Activated CD8-positive, alpha-beta memory T cell treated with anti-CD3 and anti-CD28 coated beads, Interleukin-2, amount 50 U/mL, for 1 hour (primary cell): ENCODE results near the gene PTPRN2.

Source experiments
- DNase-seq: peaks from one replicate; pipeline ENCODE4 v3.0.0-alpha.2; 2020; ENCODE audit errors: extremely low read depth

PTPRN2 gene

DNA sequence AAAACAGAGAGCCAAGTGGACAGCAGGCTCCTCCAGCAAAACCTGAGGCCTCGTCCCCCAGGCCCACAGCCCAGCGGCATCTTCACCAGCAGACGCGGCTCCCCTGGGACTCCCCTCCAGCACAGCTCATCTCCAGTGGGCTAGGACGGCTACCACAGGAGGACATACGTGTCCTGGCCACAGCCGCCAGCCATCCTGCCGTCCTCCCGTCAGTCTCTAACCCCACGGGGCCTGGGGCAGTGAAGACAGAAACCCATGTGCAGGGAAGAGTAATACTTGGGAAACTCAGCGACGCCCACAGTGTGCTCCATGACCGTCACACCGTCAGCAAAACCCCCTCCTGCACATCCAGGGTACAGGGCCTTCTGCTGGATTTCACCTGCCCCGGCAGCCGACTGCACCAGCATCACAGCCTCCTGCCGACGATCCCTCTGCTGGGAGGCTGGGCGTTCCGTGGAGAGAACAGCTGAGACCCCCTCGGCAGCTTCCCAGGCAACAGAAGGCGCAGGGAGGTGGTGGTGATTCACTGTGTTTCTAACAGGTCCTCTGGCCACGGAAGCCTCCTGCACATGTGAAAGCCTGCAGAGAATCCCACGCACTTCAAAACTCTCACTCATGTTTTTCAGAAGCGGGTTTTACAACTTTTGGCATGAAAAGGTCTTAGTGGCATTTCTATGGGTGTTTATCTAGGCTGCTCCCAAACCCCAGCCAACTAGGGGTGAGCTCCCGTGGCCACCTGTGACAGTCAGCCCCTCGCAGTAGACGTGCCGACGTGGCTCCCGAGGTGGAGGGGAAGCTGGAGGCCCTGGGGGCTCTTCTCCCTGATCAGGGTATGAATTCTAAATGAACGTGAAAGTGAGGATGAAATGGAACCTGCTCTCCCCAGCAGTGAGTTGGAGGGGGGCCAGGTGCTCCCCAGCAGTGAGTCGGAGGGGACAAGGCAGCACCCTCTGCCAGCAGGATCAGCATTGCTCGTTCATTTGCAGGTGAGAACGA, 513.5 kb downstream of the PTPRN2 start:
- DNase-seq = no peak

DNA sequence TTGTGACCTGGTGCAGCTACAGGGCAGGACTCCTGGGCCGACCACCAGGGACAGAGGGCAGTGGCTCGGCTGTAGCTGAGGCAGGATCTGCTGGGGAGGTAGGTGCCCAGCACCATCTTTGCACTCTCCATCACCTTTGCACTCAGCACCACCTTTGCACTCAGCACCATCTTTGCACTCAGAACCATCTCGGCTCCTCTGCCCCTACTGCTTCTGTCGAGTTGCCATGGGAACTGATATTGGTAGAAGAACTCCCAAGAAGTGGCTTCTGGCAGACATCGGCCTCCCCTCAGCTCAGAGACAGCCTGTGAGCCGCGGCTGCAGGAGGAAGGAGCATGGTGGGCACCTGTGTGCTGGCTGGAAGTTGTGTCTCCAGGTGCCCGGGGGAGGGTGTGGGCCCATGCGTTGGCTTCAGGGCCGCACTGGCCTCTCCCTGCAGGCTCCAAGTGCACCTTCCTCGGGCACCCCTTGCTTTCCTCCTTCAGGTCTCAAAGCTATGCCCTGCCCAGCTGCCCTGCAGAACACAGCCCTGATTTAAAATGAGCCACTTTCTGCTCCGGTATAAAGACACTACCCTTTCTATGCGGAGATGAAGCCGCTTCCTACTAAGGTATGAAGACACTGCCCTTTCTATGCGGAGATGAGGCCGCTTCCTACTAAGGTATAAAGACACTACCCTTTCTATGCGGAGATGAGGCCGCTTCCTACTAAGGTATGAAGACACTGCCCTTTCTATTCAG, 514.5 kb downstream of the PTPRN2 start:
- DNase-seq = no peak

DNA sequence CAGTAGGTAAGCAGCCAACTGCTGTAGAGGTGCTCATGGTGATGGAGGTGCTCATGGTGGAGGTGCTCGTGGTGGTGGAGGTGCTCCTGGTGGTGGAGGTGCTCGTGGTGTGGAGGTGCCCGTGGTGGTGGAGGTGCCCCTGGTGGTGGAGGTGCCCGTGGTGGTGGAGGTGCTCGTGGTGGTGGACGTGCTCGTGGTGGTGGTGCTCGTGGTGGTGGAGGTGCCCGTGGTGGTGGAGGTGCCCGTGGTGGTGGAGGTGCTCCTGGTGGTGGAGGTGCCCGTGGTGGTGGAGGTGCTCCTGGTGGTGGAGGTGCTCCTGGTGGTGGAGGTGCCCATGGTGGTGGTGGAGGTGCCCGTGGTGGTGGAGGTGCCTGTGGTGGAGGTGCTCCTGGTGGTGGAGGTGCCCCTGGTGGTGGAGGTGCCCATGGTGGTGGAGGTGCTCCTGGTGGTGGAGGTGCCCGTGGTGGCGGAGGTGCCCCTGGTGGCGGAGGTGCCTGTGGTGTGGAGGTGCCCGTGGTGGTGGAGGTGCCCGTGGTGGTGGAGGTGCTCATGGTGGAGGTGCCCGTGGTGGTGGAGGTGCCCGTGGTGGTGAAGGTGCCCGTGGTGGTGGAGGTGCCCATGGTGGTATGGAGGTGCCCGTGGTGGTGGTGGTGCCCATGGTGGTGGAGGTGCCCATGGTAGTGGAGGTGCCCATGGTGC, 517.3 kb downstream of the PTPRN2 start:
- DNase-seq = no peak

DNA sequence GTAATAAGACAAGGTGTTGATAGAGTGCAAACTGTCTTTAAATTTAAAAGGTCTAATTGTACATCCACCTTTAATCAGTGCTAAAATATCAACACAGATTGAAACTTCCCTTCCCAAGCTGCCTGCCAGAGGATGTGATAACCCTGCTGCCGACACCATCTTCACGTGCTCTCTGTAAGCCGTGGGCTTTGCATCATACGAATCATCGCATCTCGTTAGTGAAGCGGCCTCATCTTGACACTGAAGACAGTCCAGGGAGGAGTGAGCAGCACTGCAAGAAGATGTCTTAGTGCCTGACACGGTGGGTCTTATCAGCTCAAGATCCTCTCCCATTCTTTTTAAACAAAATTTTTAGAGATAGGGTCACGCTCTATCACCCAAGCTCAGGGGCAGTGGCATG, 518.8 kb downstream of the PTPRN2 start:
- DNase-seq = no peak

DNA sequence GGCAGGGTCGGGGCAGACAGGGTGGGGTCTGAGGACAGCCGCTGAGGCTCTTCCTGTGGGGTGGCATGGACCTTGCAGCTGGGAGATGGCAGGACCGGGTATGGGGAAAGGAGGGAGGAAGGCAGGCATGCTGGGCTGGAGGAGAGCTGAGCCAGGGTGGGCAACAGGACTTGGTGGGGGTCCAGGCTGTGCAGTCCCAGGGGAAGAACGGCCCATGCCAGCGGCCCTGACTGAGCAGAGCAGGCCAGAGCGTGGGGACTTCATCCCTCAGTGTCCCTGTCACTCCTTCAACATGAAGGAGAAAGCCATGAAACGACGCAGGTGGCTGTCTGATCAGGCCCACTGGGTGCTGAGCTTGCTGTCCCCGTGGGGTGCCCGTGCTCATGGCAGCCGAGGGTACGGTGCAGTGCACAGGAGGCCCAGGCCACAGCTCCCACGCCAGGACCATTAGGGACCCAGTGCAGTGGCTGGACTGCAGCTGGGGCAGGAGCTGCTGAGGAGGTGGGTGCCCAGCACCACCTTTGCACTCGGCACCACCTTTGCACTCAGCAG, 519.6 kb downstream of the PTPRN2 start:
- no peak for DNase-seq

DNA sequence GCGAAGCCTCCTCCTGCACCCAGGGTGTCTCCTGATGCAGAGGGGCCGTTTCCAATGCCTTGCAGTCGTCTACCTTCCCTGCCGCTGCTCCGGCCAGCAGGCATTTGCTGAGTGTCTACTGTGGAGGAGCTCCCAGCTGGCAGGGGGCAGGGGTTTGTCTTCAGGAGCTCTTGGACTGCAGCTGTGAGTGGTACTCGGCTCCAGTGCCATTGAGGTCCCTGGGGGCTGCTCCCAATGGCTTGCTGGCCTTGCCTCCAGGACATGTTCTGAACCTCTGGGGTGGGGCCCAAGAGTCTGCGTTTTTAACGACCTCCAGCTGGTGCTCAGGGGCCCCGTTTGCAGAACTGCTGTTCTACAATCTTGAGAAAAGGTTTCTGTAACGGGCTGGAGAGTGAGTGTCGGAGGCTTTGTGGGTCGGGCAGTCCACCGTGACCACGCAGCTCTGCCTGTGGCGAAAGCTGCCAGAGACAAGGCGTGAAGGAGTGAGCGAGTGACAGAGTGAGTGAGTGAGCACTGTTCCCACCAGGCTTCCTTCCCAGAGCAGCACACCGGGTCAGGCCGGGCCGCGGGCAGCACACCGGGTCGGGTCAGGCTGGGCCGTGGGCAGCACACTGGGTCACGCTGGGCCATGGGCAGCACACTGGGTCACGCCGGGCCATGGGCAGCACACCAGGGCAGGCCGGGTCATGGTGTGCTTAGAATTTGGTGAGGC, 520.2 kb downstream of the PTPRN2 start:
- DNase-seq = no peak

DNA sequence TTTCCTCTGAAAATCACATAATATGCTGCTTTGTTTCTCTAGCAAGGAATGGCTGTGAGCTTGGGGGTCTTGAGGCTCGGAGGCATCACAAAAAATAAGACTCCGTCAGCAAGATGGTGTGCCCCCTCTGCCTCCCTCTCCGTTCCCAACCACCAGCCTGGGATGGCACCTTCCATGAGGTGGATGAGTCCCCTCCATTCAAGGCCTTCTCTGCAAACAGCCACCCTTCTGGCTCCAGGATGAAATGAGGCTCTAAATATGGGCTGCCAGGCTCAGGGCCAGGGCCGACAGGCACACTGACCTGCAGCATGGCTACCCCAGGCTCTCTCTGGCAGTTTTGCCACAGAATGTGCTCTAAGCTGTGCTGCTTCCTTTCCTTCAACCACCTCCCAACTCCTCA, 521.5 kb downstream of the PTPRN2 start:
- no peak for DNase-seq

DNA sequence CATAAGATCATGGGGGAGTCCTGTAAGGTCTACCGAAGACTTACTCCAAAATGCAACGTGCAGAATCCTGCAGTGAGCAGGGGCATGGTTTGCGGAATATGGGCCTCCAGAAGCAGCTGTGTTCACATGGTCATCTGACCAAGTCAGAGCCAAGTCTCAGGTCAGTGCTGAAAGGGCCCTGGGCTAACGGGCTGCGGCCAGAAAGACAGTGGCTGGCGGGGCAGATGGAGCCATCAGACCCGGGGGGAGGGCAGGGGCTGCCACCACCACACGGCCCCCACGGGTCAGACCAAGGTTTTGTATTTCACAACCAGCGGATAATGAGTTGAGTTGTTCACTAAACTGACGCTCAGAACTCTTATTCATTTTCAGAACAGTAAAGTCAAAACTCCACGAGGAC, 522.3 kb downstream of the PTPRN2 start:
- DNase-seq = no peak

DNA sequence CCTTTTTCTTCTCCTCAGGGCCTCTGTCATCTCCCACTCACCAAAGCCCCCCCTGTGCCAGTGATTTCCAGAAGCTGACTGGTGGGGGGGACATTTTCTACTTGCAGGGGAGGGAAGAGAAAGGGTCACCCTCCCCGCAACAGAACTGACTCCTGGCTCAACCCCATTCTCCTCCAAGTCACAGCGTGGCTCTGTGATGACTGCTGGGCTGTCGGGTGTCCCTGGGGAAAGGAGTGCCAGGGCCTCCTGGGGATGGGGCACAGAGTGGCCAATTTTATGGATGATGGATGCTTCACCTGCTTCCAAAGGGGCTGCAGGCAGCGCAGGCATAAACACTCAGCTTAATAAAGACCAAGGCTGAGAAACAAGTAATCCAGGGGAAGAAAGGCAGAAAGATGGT, 523.0 kb downstream of the PTPRN2 start:
- DNase-seq = no peak

DNA sequence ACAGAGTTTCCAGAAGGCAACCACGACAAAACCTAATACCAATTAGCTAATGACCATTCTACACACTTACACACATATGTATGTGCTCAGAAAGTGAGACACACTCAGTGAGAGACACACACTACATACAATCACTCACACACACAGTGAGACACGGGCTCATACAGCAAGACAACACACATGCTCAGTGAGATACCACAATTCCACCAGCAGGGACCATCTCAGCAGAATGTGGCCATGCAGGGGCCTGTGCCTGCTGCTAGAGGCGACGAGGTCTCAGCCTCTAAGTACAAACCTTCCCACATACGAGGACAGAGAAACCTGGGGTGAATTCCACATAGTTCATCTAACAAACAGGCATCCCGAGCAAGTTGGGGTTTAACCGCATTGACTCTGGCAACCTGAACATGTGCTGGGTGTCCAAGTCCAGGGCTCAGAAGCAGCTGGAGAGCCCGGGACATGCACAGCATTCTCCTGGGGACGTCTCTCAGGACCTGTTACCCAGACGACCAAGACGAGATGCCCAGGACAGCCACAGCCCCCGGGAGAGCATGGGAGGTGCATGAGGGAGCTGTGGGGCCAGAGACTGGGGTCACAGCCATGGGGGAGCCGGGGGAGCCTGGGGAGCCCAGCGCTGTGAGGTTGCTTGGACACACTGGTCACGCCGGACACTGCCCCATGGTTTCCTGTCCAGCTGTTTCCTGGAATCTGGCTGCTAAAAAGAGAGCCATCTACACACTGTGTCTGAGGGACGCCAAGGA, 523.6 kb downstream of the PTPRN2 start:
- DNase-seq = no peak

DNA sequence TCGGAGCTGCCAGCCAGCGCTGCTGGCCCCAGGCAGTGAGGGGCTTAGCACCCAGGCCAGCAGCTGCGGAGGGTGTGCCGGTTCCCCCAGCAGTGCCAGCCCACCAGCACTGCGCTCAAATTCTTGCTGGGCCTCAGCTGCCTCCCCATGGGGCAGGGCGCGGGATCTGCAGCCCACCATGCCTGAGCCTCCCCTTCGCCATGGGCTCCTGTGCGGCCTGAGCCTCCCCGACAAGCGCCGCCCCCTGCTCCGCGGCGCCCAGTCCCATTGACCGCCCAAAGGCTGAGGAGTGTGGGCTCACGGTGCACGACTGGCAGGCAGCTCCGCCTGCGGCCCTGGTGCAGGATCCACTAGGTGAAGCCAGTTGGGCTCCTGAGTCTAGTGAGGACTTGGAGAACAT, 525.0 kb downstream of the PTPRN2 start:
- DNase-seq = no peak

DNA sequence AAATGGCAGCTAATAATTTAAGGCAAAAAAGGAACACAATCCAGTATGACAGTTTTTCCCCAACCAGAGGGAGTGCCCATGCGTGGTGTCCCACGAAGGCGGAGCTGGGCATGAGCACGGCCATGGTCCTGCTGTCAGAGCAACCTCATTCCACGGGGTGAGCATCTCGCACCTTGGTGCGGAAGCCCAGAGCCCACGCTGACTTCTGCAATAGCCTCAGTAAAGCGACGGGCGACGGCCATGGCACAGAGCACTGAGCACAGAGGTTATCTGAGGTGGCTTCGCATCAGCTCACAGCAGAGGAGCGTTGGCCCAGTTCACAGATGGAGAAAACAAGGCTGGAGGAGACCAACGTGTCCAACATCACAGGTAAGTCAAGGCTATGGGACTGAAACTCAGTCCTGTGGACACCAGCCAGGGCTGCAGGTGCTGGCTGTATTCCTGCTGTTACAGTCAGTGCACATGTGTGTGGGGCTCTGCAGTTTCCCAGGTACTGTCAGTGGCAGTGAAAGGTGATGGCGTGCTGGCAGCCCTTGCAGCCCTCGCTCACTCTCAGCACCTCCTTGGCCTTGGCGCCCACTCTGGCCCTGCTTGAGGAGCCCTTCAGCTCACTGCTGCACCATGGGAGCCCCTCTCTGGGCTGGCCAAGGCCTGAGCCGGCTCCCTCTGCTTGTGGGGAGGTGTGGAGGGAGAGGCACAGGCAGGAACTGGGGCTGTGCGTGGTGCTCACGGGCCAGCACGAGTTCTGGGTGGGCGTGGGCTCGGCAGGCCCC, 525.6 kb downstream of the PTPRN2 start:
- no peak for DNase-seq

DNA sequence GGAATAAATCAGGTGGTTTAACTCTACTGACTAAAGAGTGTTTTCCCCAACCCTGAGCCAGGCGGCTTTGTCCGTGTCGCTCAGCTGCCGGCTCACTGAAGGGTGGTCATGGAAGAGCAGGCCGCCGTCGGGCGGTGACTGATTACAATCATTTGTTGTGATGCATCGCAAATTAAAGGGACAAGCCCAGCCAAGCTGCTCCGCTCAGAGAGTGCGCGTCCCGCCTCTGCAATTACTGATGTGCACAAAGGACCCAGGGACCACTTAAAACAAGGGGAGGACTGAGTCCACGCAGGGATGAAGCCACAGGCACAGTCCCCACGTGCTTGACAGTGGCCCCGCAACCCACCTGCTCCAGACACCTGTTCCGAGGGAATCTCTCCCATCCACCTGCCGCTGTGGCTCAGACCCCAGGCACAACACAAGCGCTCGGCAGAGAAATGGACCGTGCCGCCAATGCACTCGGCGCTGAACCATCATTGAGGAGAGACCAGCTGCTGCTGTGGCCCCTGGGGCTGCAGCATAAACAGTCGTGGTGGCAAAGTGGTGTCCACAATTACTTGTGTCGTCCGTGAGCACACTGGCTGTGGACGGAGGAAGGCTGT, 526.5 kb downstream of the PTPRN2 start:
- no peak for DNase-seq

DNA sequence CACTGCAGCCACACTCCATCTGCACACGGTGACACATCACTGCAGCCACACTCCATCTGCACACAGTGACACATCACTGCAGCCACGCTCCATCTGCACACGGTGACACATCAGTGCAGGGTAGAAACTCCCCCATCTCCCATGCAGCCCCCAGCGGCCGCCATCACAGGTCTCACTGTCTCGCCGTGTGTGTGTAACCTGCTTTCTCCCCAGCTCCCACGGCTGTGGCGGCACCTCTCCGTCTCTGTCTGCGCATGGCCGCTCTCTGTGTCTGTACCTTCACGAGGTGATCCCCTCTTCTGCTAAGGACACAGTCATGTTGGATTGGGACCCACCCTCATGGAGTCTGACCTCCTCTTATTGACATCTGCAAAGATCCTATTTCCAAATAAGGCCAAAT, 527.4 kb downstream of the PTPRN2 start:
- DNase-seq = no peak

DNA sequence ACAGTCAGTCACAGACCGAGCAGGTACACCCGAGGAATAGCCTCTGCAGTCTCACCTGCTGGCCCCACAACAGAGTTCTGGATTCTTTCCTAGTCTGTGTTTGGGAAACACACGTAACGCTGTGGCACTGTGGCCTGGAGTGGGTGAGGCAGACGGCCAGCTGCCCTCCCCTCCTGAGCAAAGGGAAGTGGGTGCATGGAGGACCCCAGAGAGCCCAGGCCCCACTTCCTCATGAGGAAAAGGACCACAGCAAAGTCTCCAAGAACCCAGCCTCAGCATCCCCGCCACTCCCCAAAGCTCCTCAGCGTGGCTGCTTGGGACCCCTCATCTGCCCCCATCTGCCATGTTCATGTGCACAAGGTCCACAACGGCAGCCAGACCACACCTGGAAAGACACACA, 530.2 kb downstream of the PTPRN2 start:
- DNase-seq = no peak

DNA sequence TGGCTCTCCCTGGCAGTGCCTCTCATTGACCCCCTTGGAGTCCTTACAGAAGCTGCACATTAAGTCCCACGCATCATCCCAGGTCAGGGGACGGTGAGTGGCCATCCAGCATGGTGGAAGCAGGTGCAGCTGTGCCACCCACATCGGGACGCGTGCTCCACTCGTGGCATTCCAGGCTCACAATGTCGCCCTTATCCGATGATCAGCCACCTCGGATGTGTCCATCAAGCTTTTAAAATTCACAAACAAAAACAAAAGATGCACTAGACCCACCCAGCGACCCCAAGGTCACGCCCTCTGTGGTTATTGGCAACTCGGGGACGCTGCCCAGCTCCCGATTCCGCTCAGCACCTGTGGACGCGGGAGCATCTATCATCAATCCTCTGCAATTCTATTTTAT, 530.9 kb downstream of the PTPRN2 start:
- no peak for DNase-seq

DNA sequence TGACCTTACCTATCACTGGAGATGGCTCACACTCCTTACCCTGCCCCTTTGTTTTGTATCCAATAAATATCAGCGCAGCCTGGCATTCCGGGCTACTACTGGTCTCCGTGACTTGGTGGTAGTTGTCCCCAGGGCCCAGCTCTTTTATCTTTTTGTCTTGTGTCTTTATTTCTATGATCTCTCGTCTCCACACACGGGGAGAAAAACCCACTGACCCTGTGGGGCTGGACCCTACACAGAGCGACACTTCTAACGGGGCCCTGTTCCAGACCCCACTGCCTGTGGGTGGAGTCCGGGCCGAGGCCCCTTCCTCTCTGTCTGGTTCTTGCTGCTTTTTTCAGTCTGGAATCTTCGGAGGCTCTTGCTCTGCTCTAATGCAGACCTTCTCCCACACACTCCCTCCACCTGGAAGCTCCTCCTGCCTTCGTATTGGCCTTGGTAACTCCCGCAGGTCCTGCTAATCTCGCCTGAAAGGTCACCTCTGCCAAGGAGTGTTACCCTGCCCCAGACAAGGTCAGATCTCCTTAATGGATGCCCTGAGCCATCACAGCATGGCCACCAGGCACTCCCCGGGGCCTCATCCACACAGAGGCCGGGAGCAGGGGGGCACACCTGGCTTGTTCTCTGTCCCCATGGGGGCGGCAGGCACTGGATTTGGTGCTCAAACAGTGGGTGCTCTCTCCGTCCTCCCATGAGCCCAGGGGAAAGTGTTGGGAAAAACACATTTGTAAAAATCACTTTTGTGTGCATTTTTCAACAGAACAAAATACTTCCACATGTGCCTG, 531.7 kb downstream of the PTPRN2 start:
- DNase-seq = no peak

DNA sequence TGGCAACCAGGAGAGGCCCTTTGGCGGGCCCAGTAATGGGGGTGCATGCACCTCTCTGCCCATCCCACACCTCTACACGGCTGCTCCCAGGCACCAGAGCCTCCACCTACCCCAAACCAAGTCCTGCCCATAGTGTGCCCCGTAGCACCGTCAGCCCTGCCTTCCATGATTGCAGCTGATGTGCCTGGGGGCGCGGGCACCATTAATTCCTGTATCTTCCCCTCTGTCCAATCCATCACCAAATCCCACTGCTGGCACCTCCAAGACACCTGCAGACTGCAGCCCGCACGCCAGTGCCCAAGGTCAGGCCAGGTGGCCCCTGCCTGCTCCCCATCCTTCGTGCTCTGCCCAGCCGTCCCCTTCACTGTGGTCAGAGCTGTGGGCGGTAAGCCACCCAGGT, 533.0 kb downstream of the PTPRN2 start:
- DNase-seq = no peak

DNA sequence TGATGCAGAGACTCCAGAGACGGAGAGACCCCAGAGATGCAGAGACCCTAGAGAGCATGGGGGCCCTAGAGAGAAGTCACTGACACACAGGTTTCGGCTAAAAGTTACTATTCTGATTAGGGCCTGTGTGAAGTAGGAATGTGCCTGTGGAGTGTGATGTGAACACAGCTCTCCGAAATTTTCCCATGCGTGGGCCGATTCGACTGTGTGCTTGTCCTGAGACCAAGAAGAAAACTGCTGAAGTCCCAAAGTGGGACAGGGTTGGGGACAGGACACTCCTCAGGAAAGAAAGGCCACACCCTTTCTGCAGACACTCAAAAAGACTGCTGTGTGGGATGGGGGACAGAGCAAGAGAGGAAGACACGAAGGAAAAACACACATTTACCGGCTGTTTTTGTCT, 533.5 kb downstream of the PTPRN2 start:
- no peak for DNase-seq
